Measurements from ENCODE around the gene IL1R2.
A peak's percentile ranks its signal among the peaks of the same experiment; 100 is the strongest.

DNA sequence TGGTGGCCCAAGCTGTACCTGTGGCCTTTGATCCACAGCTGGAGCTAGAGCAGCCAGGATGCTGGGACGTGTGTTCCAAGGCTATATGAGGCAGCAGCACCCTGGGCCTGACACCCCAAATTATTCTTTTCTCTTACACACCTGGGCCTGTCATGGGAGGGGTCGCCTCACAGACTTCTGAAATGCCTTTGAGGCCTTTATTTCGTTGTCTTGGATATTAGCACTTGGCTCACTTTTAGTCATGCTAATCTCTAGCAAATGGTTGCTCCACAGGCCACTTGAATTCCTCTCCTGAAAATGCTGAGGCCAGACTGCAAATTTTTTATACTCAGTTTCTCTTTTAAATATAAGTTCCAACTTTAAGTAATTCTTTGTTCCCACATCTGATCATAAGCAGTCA, 22.0 kb upstream of the IL1R2 start:
- TF ChIP-seq, protein P1, sequence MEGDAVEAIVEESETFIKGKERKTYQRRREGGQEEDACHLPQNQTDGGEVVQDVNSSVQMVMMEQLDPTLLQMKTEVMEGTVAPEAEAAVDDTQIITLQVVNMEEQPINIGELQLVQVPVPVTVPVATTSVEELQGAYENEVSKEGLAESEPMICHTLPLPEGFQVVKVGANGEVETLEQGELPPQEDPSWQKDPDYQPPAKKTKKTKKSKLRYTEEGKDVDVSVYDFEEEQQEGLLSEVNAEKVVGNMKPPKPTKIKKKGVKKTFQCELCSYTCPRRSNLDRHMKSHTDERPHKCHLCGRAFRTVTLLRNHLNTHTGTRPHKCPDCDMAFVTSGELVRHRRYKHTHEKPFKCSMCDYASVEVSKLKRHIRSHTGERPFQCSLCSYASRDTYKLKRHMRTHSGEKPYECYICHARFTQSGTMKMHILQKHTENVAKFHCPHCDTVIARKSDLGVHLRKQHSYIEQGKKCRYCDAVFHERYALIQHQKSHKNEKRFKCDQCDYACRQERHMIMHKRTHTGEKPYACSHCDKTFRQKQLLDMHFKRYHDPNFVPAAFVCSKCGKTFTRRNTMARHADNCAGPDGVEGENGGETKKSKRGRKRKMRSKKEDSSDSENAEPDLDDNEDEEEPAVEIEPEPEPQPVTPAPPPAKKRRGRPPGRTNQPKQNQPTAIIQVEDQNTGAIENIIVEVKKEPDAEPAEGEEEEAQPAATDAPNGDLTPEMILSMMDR (IDR thresholded peaks at IDR 0.05; ENCODE audit: control extremely low read depth in 1 of 3, insufficient read depth in 1 of 3, low read depth in 1 of 3, low read length in 3 of 3): no peak
- no peak for TF ChIP-seq CTBP2 (IDR thresholded peaks at IDR 0.05; ENCODE audit: borderline replicate concordance, insufficient read depth, insufficient read length, low read length)
- TF ChIP-seq, protein P2, sequence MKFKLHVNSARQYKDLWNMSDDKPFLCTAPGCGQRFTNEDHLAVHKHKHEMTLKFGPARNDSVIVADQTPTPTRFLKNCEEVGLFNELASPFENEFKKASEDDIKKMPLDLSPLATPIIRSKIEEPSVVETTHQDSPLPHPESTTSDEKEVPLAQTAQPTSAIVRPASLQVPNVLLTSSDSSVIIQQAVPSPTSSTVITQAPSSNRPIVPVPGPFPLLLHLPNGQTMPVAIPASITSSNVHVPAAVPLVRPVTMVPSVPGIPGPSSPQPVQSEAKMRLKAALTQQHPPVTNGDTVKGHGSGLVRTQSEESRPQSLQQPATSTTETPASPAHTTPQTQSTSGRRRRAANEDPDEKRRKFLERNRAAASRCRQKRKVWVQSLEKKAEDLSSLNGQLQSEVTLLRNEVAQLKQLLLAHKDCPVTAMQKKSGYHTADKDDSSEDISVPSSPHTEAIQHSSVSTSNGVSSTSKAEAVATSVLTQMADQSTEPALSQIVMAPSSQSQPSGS (IDR thresholded peaks at IDR 0.05; ENCODE audit: low read length): no peak
- no peak for TF ChIP-seq ASH2L (IDR thresholded peaks at IDR 0.05; ENCODE audit: low read length)
- TF ChIP-seq EP300 (IDR thresholded peaks at IDR 0.05; ENCODE audit: borderline replicate concordance in 1 of 2, low read depth in 2 of 2, low read length in 2 of 2): 0 out of 3 replicates have a peak, but pooled peaks of 1 of the 2 experiments have one; percentile 43
- TF ChIP-seq NANOG (IDR thresholded peaks at IDR 0.05; ENCODE audit: insufficient read depth, low read depth, low read length, poor library complexity, severe bottlenecking): peak; percentile 84
- no peak for TF ChIP-seq RXRA (IDR thresholded peaks at IDR 0.05; ENCODE audit: insufficient read depth, low read depth, low read length)
- no peak for TF ChIP-seq POLR2A (IDR thresholded peaks at IDR 0.05; ENCODE audit: control extremely low read depth in 1 of 2, low read depth in 2 of 2, low read length in 2 of 2)
- no peak for TF ChIP-seq YY1 (IDR thresholded peaks at IDR 0.05; ENCODE audit: low read depth, low read length)
- TF ChIP-seq SP1 (IDR thresholded peaks at IDR 0.05; ENCODE audit: low read depth, low read length): no peak
- TF ChIP-seq CHD2 (IDR thresholded peaks at IDR 0.05; ENCODE audit: low read length): no peak
- no peak for TF ChIP-seq JUN (IDR thresholded peaks at IDR 0.05; ENCODE audit: low read depth, low read length)
- TF ChIP-seq SIN3A (conservative IDR thresholded peaks at IDR 0.05 in 1 of 2, IDR thresholded peaks at IDR 0.05 in 1 of 2; ENCODE audit: low read depth in 1 of 2, low read length in 2 of 2): no peak
- TF ChIP-seq HDAC2 (IDR thresholded peaks at IDR 0.05; ENCODE audit: borderline replicate concordance in 1 of 2, low read depth in 2 of 2, low read length in 2 of 2): no peak
